NCI-H460 (cell line): Measurements from ENCODE around the gene CRYGC. TPM values are rescaled to one million over a fixed set of nuclear protein-coding genes. Genes with fewer than 3 reads are reported as not detected.

ENCODE experiments used
- DNase-seq: peaks from one replicate; pipeline ENCODE4 v3.0.0-alpha.2; 2016; ENCODE audit warnings: low read depth; ENCODE audit errors: extremely low read depth
- total RNA-seq: library from RNA; depleted of rRNA; stranded (reverse); fragments of >200 nt; shearing (Covaris generic); gene quantifications from 2 replicates; pipeline ENCODE4 v1.2.3, GENCODE V29; 2014; rRNA removed

Gene CRYGC
- total RNA-seq, 1 experiment from 2014 or later = not detected

GRCh38 chr2:208098267-208098666, 31.4 kb downstream of the CRYGC start:
- no peak for DNase-seq

- no peak for DNase-seq
Observed at GRCh38 chr2:208097801-208098200, 31.8 kb downstream of the CRYGC start.

- no peak for DNase-seq
Observed at GRCh38 chr2:208097313-208097712, 32.3 kb downstream of the CRYGC start.

GRCh38 chr2:208096080-208096479, 33.5 kb downstream of the CRYGC start:
- DNase-seq = no peak

GRCh38 chr2:208093128-208093527, 36.5 kb downstream of the CRYGC start:
- DNase-seq = no peak

GRCh38 chr2:208092093-208092832, 37.4 kb downstream of the CRYGC start:
- DNase-seq = no peak

GRCh38 chr2:208090420-208090819, 39.2 kb downstream of the CRYGC start:
- no peak for DNase-seq

GRCh38 chr2:208086029-208086428, 43.6 kb downstream of the CRYGC start:
- no peak for DNase-seq

GRCh38 chr2:208083807-208084206, 45.8 kb downstream of the CRYGC start:
- DNase-seq = no peak

Other genes starting within 250 kb of the CRYGC start
- gene PLEKHM3, start 104.3 kb downstream of the CRYGC start, total RNA-seq = 4.3 and 6.6 TPM in 2 replicates
- gene CRYGD, start 5.3 kb downstream of the CRYGC start, total RNA-seq = not detected in 2 replicates
- not detected in 2 replicates for gene CRYGB, start 16.3 kb upstream of the CRYGC start, total RNA-seq
- gene CRYGA, start 33.8 kb upstream of the CRYGC start, total RNA-seq = not detected in 2 replicates
- gene C2orf80, start 60.2 kb upstream of the CRYGC start, total RNA-seq = not detected in 2 replicates
- gene IDH1, start 125.2 kb upstream of the CRYGC start, total RNA-seq = 867 and 937 TPM in 2 replicates
- gene PIKFYVE, start 136.4 kb upstream of the CRYGC start, total RNA-seq = 34.3 and 38.4 TPM in 2 replicates